ENCODE results near the gene GALNT10. TPM values are rescaled to one million over a fixed set of nuclear protein-coding genes. Genes with fewer than 3 reads are reported as not detected.

Gene GALNT10
- total and polyA plus RNA-seq, 10 of the 15 experiments (the other 5 are each of a cell fraction or from before 2014, with no cell fraction given): 3.9 to 35.4 (median 15.5) TPM

GRCh38 chr5:154236536-154237375, 46.2 kb downstream of the GALNT10 start:
- ATAC-seq (peak; percentile 48; the same call in 2 of the 3 replicates), DNase-seq (ENCODE audit: low read depth, low spot score) (no peak), FAIRE-seq (peak; percentile 13)
- intact Hi-C loops (cut with micrococcal nuclease; ENCODE audit: unreplicated experiment) (loop anchor here (2.0 to 5.0 kb wide), 2 partner anchors 146 to 164 kb away; no protein-coding TSS in a partner anchor), in situ Hi-C loops (cut with MboI) (no loop called here)
- H4K20me1 ChIP-seq (ENCODE audit: control insufficient read depth, insufficient read depth): no peaks in the 10 kb centered on the region
- TF ChIP-seq HSF1 (IDR thresholded peaks at IDR 0.05; ENCODE audit: low read depth, low read length) (no peak), RUNX3 (IDR thresholded peaks at IDR 0.05; ENCODE audit: low read length) (peak; percentile 72; the same call in 1 of the 2 replicates), CTCF (IDR thresholded peaks at IDR 0.05 in 2 of 3, conservative IDR thresholded peaks at IDR 0.05 in 1 of 3; ENCODE audit: control insufficient read depth in 2 of 3, extremely low read depth in 1 of 3, insufficient read depth in 1 of 3, low read depth in 3 of 3, low read length in 3 of 3) (peak in 2 of 3 experiments; percentile 31 to 35; a peak in 3 of 6 replicates), CREB1 (IDR thresholded peaks at IDR 0.05; ENCODE audit: low read depth) (peak; percentile 19; the same call in 1 of the 2 replicates), NBN (IDR thresholded peaks at IDR 0.05) (no peak), EP300 (IDR thresholded peaks at IDR 0.05; ENCODE audit: borderline replicate concordance in 1 of 2, control insufficient read depth in 1 of 2, low read depth in 2 of 2, low read length in 2 of 2) (no peak), TCF7 (IDR thresholded peaks at IDR 0.05; ENCODE audit: borderline replicate concordance) (peak; percentile 78; the same call in 1 of the 2 replicates), IRF4 (IDR thresholded peaks at IDR 0.05; ENCODE audit: low read depth, low read length) (no peak), RAD21 (IDR thresholded peaks at IDR 0.05; ENCODE audit: insufficient read depth, low read depth, low read length) (peak; percentile 54), CEBPZ (IDR thresholded peaks at IDR 0.05; ENCODE audit: low read depth, low read length) (no peak), IRF3 (IDR thresholded peaks at IDR 0.05) (no peak)
- WGBS (ENCODE audit: insufficient coverage, insufficient replicate concordance, low lambda C conversion rate, missing lambda C conversion rate): 91% methylated on average over 7 of the region's 7 CpGs
- H3K4me2 ChIP-seq (ENCODE audit: control insufficient read depth, insufficient read depth): no peak overlapping the region
- peaks cover 6% of the 10 kb centered on the region for H3K79me2 ChIP-seq (ENCODE audit: control insufficient read depth, insufficient read depth, low read length)
- no peak overlapping the region for H2AFZ ChIP-seq (ENCODE audit: control insufficient read depth, low read depth, low read length)
- H3K36me3 ChIP-seq (ENCODE audit: control insufficient read depth in 2 of 2, insufficient read depth in 2 of 2, low read length in 1 of 2): no peaks in the 10 kb centered on the region
- H3K27me3 ChIP-seq (replicated peaks in 1 of 2; ENCODE audit: control insufficient read depth in 2 of 2, insufficient read depth in 2 of 2, low read length in 1 of 2): no peaks in the 10 kb centered on the region
- peaks cover 2% of the 10 kb centered on the region; the same call in 1 of the 3 replicates for H3K9me3 ChIP-seq (replicated peaks; ENCODE audit: control insufficient read depth, insufficient read depth, low read length)
- ChIA-PET CTCF (interaction anchor here (0.7 to 5.6 kb wide), 32 partner anchors 8 to 263 kb away, joined by 3 to 52 read pairs (median 4); partner anchors contain the start of gene GALNT10), RAD21 (ENCODE audit: unreplicated experiment) (interaction anchor here (0.5 to 3.0 kb wide), 18 partner anchors 21 to 262 kb away, joined by 3 to 31 read pairs (median 6); partner anchors contain the start of gene GALNT10), POLR2A (interaction anchor here (1.0 to 1.5 kb wide), 3 partner anchors 31 to 168 kb away, joined by 3 to 4 read pairs (median 3); no protein-coding TSS in a partner anchor), SMC1A (ENCODE audit: uncharacterized antibody, unreplicated experiment) (interaction anchor here (0.7 to 11.2 kb wide), 25 partner anchors 8 to 262 kb away, joined by 3 to 97 read pairs (median 6); partner anchors contain the start of gene GALNT10)
- H3K27ac ChIP-seq (ENCODE audit: control insufficient read depth, insufficient read depth): no peak overlapping the region
- H3K9ac ChIP-seq (ENCODE audit: control insufficient read depth, insufficient read depth, low read length): no peak overlapping the region
- no peak overlapping the region for H3K4me3 ChIP-seq
- BruUV-seq (replicated peaks): no TSS peak
- peaks cover 42% of the 10 kb centered on the region for H3K4me1 ChIP-seq (ENCODE audit: control insufficient read depth, insufficient read depth, low read length)
